A549 (cell line): Measurements from ENCODE around the gene XRCC4.

Source experiments
- CTCF ChIP-seq: fragments of >200 bp; sonication (Bioruptor Twin); formaldehyde crosslinking; IDR thresholded peaks from 3 replicates; pipeline ENCODE4 v1.5.1; 2016
- JUN ChIP-seq, 2 experiments: fragments of >200 bp; sonication (Bioruptor Twin); formaldehyde crosslinking; IDR thresholded peaks; 2 replicates in 1 of 2; 3 replicates in 1 of 2; pipeline ENCODE4 v1.6.1; 2016 to 2017

- no peak for TF ChIP-seq CTCF
- TF ChIP-seq JUN (IDR thresholded peaks at IDR 0.05), result no peak
These were observed 18.0 kb downstream of the XRCC4 start for GRCh38 chr5:83095163-83095956.
